ENCODE results near the gene BHLHE23.

The BHLHE23 gene

GRCh38 chr20:63047946-63048345 is 41.2 kb upstream of the BHLHE23 start:
- DNase-seq (ENCODE audit: low spot score) = no peak
- H3K4me3 Mint-ChIP-seq = no peak overlapping the region
- H3K27me3 Mint-ChIP-seq (ENCODE audit: low read depth) = peaks cover 2% of the 10 kb centered on the region
- H3K27ac Mint-ChIP-seq = no peak overlapping the region
- H3K9me3 Mint-ChIP-seq = no peaks in the 10 kb centered on the region
- H3K4me1 Mint-ChIP-seq (ENCODE audit: low read depth) = no peaks in the 10 kb centered on the region
- H3K36me3 Mint-ChIP-seq (ENCODE audit: low read depth) = no peaks in the 10 kb centered on the region

DNA sequence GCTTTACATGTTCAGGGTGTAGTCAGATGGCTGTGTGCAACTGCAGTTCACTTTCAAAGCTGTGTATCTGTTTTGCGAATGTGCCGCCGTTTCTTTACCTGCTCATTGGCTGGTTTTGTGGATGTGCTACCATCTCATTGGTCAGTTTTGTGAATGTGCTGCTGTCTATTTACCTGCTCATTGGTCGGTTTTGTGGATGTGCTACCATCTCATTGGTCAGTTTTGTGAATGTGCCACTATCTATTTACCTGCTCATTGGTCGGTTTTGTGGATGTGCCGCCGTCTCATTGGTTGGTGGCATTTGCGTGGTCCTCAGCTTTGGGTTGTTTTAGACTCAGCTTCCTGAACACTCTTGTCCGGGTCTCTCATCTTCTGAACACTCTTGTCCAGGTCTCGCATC is 40.5 kb upstream of the BHLHE23 start:
- Mint-ChIP-seq H3K4me3 (no peak overlapping the region), H3K27ac (no peak overlapping the region), H3K36me3 (ENCODE audit: low read depth) (no peaks in the 10 kb centered on the region), H3K27me3 (ENCODE audit: low read depth) (peaks cover 3% of the 10 kb centered on the region), H3K4me1 (ENCODE audit: low read depth) (no peaks in the 10 kb centered on the region), H3K9me3 (no peaks in the 10 kb centered on the region)
- no peak for DNase-seq (ENCODE audit: low spot score)

DNA sequence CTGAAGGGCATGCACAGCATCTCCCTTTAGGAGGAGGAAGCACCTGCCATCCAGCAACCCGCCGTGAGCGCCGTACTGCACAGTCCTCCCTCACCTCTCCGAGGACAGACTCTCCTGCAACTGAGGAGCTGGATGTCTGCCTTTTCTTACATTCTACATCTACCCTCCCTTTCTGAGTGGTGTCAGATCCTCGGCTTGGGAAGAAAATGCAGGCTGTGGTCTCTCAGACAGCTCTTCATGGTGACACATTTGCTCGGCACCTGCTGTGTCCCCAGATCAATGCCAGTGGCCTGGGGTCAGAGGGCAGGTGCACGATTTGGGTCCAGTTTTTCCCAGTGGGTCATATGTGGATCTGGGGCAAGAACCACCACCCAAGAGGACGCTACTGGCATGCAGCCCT is 40.1 kb upstream of the BHLHE23 start:
- Mint-ChIP-seq H3K27me3 (ENCODE audit: low read depth) (peaks cover 4% of the 10 kb centered on the region), H3K36me3 (ENCODE audit: low read depth) (no peaks in the 10 kb centered on the region), H3K4me3 (no peak overlapping the region), H3K4me1 (ENCODE audit: low read depth) (no peaks in the 10 kb centered on the region), H3K27ac (no peak overlapping the region), H3K9me3 (no peaks in the 10 kb centered on the region)
- no peak for DNase-seq (ENCODE audit: low spot score)

DNA sequence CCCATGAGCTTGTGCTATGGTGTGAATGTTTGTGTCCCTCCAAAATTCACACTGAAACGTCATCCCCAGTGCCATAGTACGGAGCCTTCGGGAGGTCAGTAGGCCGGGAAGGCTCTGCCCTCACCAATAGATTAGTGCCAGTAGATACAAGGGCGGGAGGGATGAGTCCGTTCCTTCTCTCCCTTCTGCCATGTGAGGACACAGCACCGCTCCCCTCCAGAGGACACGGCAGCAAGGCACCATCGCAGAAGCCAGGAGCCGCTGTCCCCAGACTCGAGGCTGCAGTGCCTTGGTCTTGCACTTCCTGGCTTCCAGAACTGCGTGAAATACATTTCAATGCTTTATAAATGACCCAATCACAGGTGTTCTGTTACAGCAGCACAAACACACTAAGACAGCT is 39.2 kb upstream of the BHLHE23 start:
- no peaks in the 10 kb centered on the region for H3K4me1 Mint-ChIP-seq (ENCODE audit: low read depth)

GRCh38 chr20:63045401-63045800 is 38.6 kb upstream of the BHLHE23 start:
- no peaks in the 10 kb centered on the region for H3K36me3 Mint-ChIP-seq (ENCODE audit: low read depth)
- H3K27ac Mint-ChIP-seq = no peak overlapping the region
- no peaks in the 10 kb centered on the region for H3K9me3 Mint-ChIP-seq
- H3K27me3 Mint-ChIP-seq (ENCODE audit: low read depth) = peaks cover 10% of the 10 kb centered on the region
- H3K4me1 Mint-ChIP-seq (ENCODE audit: low read depth) = no peaks in the 10 kb centered on the region
- no peak for DNase-seq (ENCODE audit: low spot score)
- H3K4me3 Mint-ChIP-seq = no peak overlapping the region

More for the DNA sequence above, 39.2 kb upstream of the BHLHE23 start:
- Mint-ChIP-seq H3K27me3 (ENCODE audit: low read depth) (peaks cover 5% of the 10 kb centered on the region), H3K27ac (no peak overlapping the region), H3K9me3 (no peaks in the 10 kb centered on the region), H3K36me3 (ENCODE audit: low read depth) (no peaks in the 10 kb centered on the region), H3K4me3 (no peak overlapping the region)
- no peak for DNase-seq (ENCODE audit: low spot score)

- no peaks in the 10 kb centered on the region for H3K9me3 Mint-ChIP-seq
- no peaks in the 10 kb centered on the region for H3K4me1 Mint-ChIP-seq (ENCODE audit: low read depth)
- DNase-seq (ENCODE audit: low spot score) = no peak
- no peak overlapping the region for H3K4me3 Mint-ChIP-seq
- no peaks in the 10 kb centered on the region for H3K36me3 Mint-ChIP-seq (ENCODE audit: low read depth)
- H3K27ac Mint-ChIP-seq = no peak overlapping the region
- H3K27me3 Mint-ChIP-seq (ENCODE audit: low read depth) = peaks cover 11% of the 10 kb centered on the region
These were observed 37.8 kb upstream of the BHLHE23 start for GRCh38 chr20:63044605-63045004.

DNA sequence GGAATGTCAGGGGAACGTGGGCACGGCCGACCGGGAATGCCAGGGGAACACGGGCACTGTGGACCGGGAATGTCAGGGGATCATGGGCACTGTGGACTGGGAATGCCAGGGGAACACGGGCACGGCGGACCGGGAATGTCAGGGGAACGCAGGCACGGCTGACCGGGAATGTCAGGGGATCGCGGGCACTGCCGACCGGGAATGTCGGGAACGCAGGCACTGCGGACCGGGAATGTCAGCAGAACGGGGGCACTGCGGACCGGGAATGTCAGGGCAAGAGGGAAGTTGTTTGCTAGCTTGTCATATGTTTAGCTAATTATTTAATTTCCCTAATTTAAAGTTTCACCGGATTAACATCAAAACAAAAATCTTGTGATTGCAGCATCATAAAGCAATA is 37.4 kb upstream of the BHLHE23 start:
- DNase-seq (ENCODE audit: low spot score) = no peak
- Mint-ChIP-seq H3K36me3 (ENCODE audit: low read depth) (no peaks in the 10 kb centered on the region), H3K4me1 (ENCODE audit: low read depth) (no peaks in the 10 kb centered on the region), H3K4me3 (no peak overlapping the region), H3K9me3 (no peaks in the 10 kb centered on the region), H3K27me3 (ENCODE audit: low read depth) (peaks cover 11% of the 10 kb centered on the region), H3K27ac (no peak overlapping the region)

- Mint-ChIP-seq H3K27me3 (ENCODE audit: low read depth) (peaks cover 11% of the 10 kb centered on the region), H3K36me3 (ENCODE audit: low read depth) (no peaks in the 10 kb centered on the region)
- no peak for DNase-seq (ENCODE audit: low spot score)
These were observed 36.8 kb upstream of the BHLHE23 start for GRCh38 chr20:63043348-63044203.

DNA sequence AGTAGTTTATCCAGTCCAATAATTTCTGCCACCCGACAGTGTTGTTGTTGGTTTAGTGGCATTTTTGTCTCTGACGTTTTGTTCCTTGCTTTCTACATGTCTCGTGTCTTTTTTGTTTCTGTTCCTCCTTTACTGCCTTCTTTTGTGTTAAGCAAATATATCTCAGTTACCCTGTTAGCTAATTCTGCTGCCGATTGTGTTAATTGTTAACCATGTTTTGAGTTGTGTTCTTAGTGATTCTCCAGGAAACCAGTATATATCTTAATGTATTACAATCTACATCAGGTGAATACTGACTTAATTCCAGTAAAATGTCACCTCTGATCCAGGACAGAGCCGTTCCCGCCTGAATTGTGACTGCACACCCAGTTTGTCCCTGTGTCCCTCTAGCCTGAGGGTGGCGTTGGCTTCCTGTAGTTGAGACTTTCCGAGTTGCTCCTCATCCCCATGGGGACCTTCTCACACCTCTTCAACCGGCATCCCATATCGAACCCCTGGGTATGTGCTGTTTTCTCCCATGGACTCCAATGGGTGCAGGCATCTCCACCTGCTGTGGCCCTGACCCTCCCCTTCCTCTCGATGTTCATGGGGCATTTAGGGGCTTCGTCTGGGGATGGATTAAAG is 35.8 kb upstream of the BHLHE23 start:
- no peaks in the 10 kb centered on the region for H3K36me3 Mint-ChIP-seq (ENCODE audit: low read depth)
- no peaks in the 10 kb centered on the region for H3K9me3 Mint-ChIP-seq
- H3K27me3 Mint-ChIP-seq (ENCODE audit: low read depth) = peaks cover 12% of the 10 kb centered on the region
- no peak for DNase-seq (ENCODE audit: low spot score)
- H3K4me1 Mint-ChIP-seq (ENCODE audit: low read depth) = no peaks in the 10 kb centered on the region
- no peak overlapping the region for H3K27ac Mint-ChIP-seq
- H3K4me3 Mint-ChIP-seq = no peak overlapping the region

More at GRCh38 chr20:63043348-63044203, 36.8 kb upstream of the BHLHE23 start:
- Mint-ChIP-seq H3K9me3 (no peaks in the 10 kb centered on the region), H3K4me3 (no peak overlapping the region), H3K27ac (no peak overlapping the region), H3K4me1 (ENCODE audit: low read depth) (no peaks in the 10 kb centered on the region)

DNA sequence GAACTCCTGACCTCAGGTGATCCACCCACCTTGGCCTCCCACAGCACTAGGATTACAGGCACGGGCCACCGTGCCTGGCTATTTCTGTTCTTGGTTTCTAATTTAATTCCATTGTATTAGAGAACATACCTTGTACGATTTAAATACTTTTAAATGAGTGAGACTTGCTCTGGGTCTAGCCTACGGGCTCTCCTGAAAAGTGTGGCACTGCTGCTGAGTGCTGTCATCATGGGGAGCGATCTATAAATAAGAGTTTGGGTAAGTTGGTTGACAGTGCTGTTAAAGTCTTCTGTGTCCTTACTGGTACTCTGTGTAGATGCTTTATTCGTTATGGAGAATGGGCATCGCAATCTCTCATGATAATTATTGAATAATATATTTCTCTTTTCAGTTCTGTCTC is 35.0 kb upstream of the BHLHE23 start:
- no peaks in the 10 kb centered on the region for H3K4me1 Mint-ChIP-seq (ENCODE audit: low read depth)
- no peaks in the 10 kb centered on the region for H3K9me3 Mint-ChIP-seq
- peaks cover 14% of the 10 kb centered on the region for H3K27me3 Mint-ChIP-seq (ENCODE audit: low read depth)

DNA sequence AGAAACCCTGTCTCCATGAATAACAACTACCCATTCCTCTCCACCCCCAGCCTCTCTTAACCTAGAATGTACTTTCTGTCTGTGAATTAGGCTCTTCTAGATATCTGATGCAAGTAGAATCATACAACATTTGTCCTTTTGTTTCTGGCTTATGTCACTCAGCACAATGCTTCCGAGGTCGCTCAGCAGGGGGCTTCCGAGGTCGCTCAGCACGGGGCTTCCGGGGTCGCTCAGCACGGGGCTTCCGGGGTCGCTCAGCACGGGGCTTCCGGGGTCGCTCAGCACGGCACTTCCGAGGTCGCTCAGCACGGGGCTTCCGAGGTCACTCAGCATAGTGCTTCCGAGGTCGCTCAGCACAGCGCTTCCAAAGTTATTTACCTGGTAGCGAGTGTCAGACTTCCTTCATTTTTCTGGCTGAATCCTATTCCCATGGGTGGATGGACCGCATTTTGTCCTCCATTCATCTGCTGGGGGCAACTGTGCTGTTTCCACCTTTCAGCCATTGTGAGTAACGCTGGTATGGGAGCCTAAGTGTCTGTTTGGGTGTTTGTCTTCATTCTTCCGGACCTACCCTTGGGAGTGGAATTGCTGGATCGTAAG is 31.0 kb upstream of the BHLHE23 start:
- peaks cover 3% of the 10 kb centered on the region for H3K4me1 Mint-ChIP-seq (ENCODE audit: low read depth)
- no peaks in the 10 kb centered on the region for H3K36me3 Mint-ChIP-seq (ENCODE audit: low read depth)
- no peak overlapping the region for H3K4me3 Mint-ChIP-seq
- peaks cover 18% of the 10 kb centered on the region for H3K27me3 Mint-ChIP-seq (ENCODE audit: low read depth)
- DNase-seq (ENCODE audit: low spot score) = no peak
- no peaks in the 10 kb centered on the region for H3K9me3 Mint-ChIP-seq
- no peak overlapping the region for H3K27ac Mint-ChIP-seq

More for the DNA sequence above, 35.0 kb upstream of the BHLHE23 start:
- Mint-ChIP-seq H3K27ac (no peak overlapping the region), H3K36me3 (ENCODE audit: low read depth) (no peaks in the 10 kb centered on the region), H3K4me3 (no peak overlapping the region)
- DNase-seq (ENCODE audit: low spot score) = no peak

- Mint-ChIP-seq H3K36me3 (ENCODE audit: low read depth) (no peaks in the 10 kb centered on the region), H3K9me3 (no peaks in the 10 kb centered on the region), H3K27me3 (ENCODE audit: low read depth) (peaks cover 21% of the 10 kb centered on the region), H3K4me1 (ENCODE audit: low read depth) (peaks cover 6% of the 10 kb centered on the region), H3K27ac (no peak overlapping the region), H3K4me3 (no peak overlapping the region)
- no peak for DNase-seq (ENCODE audit: low spot score)
These were observed 29.5 kb upstream of the BHLHE23 start for GRCh38 chr20:63036291-63036690.

GRCh38 chr20:63035603-63036185 is 28.9 kb upstream of the BHLHE23 start:
- DNase-seq (ENCODE audit: low spot score) = no peak
- H3K27ac Mint-ChIP-seq = no peak overlapping the region
- H3K4me1 Mint-ChIP-seq (ENCODE audit: low read depth) = peaks cover 6% of the 10 kb centered on the region
- H3K27me3 Mint-ChIP-seq (ENCODE audit: low read depth) = peaks cover 18% of the 10 kb centered on the region
- H3K9me3 Mint-ChIP-seq = no peaks in the 10 kb centered on the region
- no peaks in the 10 kb centered on the region for H3K36me3 Mint-ChIP-seq (ENCODE audit: low read depth)
- H3K4me3 Mint-ChIP-seq = no peak overlapping the region

Data from T-helper 2 cell treated with Interferon-gamma antibody and Interleukin-4, amounts not matched to agents 5 μg/mL and 100 μg/mL, for 36 hours (primary cell).